VCaP (cell line): Measurements from ENCODE around the gene PPP1R12B.
"Not testable (repeated sequence)": the region's sequence is repeated elsewhere in the genome, so short reads cannot be mapped to it uniquely, and the experiment has no call there.

Experiments used
- H3K27ac ChIP-seq: fragments of 450-650 bp; 2 replicates; pipeline ENCODE4 v1.5.1; 2017
- TF ChIP-seq, protein P1 (sequence below): fragments of 450-650 bp; conservative IDR thresholded peaks from 2 replicates; pipeline ENCODE4 v1.5.1; 2017; ENCODE audit warnings: mild to moderate bottlenecking, moderate library complexity

Gene PPP1R12B

DNA sequence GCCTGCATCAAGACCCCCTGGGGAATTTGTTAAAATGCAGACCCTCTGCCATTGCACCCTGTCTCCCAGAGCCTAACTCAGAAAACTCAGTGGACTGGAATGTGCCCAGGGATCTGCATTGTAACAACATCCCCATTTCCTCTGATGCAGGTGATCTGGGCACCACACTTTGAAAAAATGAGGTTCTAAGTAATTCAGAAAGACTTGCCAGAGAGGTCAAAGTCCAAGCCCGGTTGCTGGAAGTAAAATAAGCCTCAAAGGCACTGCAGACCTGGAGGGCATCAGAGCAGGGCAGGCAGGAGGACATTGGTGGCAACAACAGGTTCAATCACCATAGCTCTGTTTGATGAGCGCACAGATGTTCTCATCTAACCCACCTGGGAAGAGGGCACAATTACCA lies 271.0 kb downstream of the PPP1R12B start:
- H3K27ac ChIP-seq = no peak overlapping the region
- TF ChIP-seq, protein P1, sequence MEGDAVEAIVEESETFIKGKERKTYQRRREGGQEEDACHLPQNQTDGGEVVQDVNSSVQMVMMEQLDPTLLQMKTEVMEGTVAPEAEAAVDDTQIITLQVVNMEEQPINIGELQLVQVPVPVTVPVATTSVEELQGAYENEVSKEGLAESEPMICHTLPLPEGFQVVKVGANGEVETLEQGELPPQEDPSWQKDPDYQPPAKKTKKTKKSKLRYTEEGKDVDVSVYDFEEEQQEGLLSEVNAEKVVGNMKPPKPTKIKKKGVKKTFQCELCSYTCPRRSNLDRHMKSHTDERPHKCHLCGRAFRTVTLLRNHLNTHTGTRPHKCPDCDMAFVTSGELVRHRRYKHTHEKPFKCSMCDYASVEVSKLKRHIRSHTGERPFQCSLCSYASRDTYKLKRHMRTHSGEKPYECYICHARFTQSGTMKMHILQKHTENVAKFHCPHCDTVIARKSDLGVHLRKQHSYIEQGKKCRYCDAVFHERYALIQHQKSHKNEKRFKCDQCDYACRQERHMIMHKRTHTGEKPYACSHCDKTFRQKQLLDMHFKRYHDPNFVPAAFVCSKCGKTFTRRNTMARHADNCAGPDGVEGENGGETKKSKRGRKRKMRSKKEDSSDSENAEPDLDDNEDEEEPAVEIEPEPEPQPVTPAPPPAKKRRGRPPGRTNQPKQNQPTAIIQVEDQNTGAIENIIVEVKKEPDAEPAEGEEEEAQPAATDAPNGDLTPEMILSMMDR = no peak

DNA sequence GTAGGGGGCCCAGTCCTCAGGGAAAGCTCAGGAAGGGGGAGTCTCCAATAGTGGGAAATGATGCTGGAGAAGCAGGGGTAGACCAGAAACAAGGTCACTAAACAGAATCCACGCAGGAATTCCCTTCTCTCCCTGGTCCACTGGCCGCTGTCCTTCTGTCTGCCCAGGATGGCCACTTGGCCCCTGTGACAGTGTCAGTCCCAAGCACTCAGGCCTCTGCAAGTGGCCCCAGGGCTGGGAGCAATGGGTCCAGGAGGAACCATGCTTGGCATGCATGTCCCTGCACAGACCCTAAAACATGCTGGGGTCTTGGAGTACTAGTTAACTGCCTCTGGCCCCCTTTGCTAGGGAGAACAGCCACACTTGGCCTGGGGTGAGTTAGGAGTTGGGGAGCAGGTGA lies 271.5 kb downstream of the PPP1R12B start:
- H3K27ac ChIP-seq = not testable (repeated sequence)

DNA sequence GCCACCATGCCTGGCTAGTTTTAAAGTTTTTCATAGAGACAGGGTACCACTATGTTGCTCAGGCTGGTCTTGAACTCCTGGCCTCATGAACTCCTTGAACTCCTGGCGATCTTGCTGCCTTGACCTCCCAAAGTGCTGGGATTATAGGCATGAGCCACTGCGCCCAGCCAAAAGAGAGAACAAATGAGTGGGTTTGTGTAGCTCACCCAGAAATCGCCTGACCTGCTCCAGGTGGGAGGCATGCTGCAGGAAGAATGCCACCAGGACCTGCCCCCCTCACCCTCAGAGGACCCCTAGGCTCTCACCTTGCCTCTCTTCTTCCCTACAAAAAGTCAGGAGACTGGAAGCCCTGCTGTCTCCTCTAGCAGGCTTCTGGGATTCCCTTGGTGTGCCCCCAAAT lies 272.9 kb downstream of the PPP1R12B start:
- TF ChIP-seq, protein P1 = no peak
- H3K27ac ChIP-seq = no peak overlapping the region

DNA sequence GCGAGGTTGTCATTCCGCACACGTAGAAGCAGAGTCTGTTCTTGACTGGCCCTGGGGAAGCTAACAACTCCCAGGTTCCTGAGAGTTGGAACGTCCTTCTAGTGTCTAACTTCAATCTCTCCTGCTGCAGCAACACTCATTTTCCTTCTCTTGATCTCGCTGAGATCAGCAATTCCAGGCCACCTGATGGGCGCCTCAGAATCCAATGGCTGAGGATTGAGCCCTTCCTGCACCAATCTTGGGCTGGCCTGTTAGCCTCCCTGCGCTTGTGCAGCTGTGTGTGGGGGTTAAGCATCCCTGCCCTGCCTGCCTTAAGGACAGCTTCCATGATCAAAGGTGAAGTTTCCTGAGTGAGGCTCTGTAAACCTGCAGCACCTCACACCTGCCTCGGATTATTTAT lies 273.9 kb downstream of the PPP1R12B start:
- TF ChIP-seq, protein P1 = no peak
- H3K27ac ChIP-seq = no peak overlapping the region

DNA sequence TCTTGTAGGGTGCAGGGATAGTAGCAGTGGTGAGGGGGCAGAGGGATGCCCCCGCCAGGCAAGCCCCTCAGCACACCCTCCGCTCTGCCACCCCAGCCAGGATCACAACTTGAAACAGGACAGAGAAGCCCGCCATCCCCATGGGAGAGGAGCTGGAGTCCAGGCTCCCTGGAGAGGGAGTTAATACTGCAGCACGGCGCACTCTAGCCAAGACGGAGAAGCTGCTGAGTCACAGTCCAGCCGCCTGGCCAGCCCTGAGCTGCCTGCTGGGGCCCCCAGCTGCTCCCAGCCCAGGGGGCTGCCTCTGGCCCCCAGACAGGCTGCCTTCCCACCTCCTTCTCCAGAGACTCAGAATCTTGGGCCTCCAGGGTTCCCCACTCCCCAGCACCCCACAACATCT lies 274.6 kb downstream of the PPP1R12B start:
- H3K27ac ChIP-seq = no peak overlapping the region
- TF ChIP-seq, protein P1 = no peak

DNA sequence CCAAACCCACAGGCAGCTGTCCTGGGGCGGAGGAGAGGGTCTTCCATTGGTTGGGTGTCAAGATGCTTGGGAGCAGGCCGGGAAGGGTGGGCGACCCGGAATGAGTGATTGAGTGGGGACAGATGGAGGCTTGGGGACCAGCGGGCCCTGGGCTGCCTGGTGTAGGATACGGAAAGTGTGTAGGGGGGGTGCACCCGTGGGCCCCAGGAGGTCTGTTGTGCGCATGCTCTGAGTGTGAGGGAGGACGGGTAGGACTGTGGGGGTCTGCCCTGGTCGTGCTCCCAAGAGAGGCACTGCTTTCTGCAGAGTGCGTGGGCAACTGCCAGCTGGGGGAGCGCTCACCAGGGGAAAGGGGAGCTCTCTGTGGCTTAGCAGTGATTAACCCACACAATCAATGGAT lies 275.0 kb downstream of the PPP1R12B start:
- H3K27ac ChIP-seq = not testable (repeated sequence)

DNA sequence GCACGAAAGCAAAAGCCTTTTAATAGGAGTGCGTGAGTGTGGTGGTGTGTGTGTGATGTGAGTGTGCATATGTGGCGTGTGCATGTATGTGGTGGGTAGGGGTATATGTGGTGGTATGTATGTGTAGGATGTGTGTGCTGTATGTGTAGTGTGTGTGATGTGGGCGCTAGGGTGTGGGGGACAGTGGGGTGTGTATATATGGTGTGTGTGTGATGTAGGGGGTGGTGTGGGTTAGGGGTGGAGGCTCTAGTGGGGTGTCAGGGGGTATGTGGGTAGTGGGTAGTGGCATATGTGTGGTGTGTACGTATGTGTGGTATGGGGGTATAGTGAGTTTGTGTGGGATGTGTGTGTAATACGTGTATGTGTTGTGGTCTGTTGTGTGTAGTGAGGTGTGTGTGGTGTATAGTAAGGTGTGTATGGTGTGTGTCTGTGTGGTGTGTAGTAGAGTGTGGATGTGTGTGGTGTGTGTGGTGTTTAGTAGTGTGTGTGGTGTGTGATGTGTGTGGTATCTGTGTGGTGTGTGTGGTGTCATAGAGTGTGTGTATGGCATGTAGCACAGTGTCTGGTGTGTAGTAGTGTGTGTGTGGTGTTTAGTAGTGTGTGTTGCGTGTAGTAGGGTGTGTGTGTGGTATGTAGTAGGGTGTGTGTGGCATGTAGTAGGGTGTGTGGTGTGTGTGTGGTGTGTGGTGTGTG lies 275.7 kb downstream of the PPP1R12B start:
- no peak overlapping the region for H3K27ac ChIP-seq
- TF ChIP-seq, protein P1 = no peak

DNA sequence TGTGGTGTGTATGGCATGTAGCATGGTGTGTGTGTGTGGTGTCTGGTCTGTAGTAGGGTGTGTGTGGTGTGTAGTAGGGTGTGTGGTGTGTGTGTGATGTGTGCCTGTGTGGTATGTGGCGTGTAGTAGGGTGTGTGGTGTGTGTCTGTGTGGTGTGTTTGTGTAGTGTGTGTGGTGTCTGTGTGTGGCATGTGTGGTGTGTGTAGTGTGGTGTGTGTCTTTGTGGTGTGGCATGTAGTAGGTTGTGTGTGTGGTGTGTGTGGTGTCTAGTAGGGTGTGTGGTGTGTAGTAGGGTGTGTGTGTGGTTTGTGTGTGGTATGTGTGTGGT lies 276.2 kb downstream of the PPP1R12B start:
- H3K27ac ChIP-seq = no peak overlapping the region
- TF ChIP-seq, protein P1 = no peak
